Activated CD4-positive, CD25-positive, alpha-beta regulatory T cell (primary cell): ENCODE results near the gene LRRC8C.
"Not testable (repeated sequence)": the region's sequence is repeated elsewhere in the genome, so short reads cannot be mapped to it uniquely, and the experiment has no call there.

Experiments
- DNase-seq, 4 experiments: peaks; one replicate each; lab custom pipeline; 2025; lab: John Stamatoyannopoulos, UW

LRRC8C gene

DNA sequence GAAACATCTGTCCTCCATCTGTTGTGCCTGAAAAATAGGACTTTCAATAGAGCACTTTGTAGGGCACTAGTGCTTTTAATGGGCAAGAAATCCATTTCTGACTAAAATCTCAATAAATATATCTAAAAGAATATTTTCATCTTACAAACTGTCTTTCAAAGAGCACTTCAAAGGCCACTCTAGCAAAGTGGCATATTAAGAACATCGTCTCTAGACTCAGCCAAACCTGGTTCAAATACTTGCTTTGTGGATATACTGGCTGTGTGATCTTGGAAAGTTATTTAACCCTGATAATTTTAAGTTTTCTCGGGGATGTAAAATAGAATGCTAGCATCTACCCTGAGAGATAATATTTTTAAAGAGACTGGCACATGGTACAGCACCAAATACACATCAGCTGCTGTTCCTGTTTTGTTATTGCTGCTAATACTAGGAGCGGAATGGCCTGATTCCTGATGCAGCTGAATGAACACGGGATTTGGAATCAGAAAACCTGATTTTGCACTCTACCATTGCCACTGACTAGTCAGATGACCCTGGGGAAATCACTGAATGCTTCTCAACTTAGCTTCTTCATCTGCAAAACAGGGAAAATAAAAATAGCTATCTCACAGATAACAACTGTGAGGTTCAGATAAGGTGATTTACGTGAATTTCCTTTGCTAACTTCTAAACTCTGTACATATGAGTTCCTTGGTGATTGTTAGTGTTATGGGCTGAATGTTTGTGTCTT is 25.2 kb upstream of the LRRC8C start:
- no peak for DNase-seq

DNA sequence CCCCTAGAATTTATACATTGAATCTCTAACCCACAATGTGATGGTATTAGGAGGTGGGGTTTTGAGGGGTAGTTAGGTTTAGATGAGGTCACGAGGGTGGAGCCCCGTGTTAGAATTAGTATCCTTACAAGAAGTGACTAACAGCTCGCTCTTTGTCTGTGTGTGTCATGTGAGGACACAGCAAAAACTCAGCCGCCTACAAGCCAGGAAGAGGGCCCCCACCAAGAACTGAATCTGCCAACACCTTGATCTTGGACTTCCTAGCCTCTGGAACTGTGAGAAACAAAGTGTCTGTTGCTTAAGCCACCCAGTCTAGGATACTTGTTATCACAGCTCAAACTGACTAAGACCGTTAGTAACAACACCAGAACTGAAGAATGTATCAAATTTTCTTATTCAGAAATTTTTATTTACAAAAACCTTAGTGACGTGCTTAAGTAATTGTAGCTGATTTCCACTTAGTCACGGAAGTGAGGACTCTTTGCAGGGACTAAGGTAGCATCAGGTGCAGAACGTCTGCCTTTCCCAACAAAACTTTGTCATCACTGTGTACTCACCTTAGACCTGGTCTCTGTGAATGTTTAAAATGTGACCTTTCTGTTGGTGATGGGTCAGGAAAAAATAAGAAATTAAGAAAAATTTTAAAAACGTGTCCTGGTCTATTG is 24.5 kb upstream of the LRRC8C start:
- DNase-seq = peak in 3 of 4 experiments; percentile 29 to 44 (median 30)

GRCh38 chr1:89608984-89609725 is 23.8 kb upstream of the LRRC8C start:
- DNase-seq = peak in 1 of 4 experiments; percentile 14

GRCh38 chr1:89609781-89610456 is 23.0 kb upstream of the LRRC8C start:
- peak in 1 of 4 experiments; percentile 6 for DNase-seq

GRCh38 chr1:89610457-89611011 is 22.4 kb upstream of the LRRC8C start:
- DNase-seq = peak in 2 of 4 experiments; percentile 16

GRCh38 chr1:89611721-89612120 is 21.2 kb upstream of the LRRC8C start:
- DNase-seq = no peak

DNA sequence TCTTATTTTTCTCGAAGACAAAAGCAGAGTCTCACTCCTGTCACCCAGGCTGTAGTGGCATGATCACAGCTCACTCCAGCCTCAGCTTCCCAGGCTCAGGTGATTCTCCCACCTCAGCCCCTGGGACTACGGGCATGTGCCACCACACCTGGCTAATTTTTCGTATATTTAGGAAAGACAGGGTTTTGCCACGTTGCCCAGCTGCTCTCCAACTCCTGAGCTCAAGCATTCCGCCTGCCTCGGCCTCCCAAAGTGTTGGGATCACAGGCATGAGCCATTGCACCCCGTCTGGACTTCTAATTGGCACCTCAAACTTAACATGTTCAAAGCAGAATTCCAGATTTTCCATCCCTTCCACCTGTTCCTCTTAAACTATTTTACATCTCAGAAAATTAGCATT is 19.0 kb upstream of the LRRC8C start:
- DNase-seq = no peak

DNA sequence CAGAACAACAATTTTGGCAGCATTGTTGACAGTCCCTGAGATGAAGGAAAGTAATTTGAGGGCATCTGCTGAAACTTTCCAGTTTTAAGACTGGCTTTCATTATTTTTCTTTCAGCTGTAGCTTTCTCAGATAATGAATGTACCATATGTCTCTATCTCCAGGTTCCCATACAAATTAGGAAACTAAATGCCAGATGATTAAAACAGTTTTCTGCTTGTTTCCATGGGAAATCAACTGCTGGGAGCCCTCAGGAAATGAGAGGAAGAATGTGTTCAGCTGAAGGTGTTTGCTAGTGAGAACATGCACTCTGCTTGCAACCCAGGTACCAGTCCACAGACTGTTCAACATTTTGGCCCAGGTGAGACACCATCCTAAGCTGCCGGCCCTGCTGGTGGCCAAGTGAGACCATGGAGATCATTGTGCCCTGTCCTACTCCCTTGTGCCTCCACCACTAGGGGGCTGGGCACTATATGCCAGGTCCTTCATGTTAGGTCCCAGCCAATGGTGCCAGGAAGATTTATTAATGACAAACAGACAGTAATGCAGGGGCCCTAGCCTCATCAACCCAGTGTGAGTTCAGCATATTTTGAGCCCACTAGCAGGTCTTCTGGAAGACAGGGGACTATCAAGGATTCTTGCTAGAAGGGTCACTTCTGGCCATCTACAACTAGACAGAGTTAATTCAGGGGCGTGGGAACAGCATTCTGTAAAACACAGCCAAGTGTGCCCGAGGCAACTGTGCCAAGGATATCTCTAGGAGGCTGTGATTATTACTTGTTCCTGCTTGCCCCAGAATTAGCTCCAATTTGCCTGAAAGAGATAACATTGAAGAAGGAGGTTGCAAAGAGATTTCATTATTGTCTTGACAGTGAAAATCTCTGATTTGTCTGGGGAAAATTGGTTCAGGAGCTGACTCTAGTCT is 17.0 kb upstream of the LRRC8C start:
- DNase-seq = no peak

- DNase-seq = no peak
Observed at GRCh38 chr1:89616844-89617627, 15.9 kb upstream of the LRRC8C start.

- DNase-seq = no peak
Observed at GRCh38 chr1:89620664-89621063, 12.3 kb upstream of the LRRC8C start.

DNA sequence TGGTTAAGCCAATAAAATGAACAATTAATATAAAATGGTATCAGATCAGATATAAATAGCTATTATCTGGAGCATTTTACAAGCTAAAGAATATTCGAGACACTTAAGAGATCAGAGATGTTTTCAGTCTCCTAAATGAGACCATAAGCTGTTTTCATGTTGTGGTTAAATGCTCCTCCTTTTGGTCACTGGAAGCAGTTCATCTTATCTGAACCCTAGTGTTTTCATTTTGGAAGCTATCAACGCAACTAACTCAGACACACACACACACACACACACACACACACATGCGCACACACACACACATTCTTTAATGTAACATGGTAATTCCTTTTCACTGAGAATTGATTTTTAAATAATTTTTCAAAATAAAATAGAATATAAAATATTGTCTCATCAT is 10.0 kb upstream of the LRRC8C start:
- no peak for DNase-seq

DNA sequence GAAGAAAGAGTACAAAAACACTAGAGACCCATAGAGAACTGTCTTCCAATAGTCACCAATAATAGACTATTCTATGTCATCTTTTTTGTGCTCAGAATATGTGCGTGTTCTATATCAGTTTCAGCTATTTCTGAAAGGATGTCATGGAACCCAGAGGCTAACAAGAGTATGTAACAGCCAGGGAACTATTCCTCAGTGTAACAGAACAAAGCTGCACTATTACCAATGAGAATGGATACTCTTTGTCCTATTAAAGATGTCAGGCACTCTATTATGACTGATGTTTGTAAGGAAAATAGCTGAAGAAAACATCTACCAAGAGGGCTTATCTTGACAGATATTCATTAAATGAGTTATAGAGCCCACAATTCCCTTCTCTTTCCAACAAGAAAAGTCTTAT is 8.6 kb upstream of the LRRC8C start:
- no peak for DNase-seq

DNA sequence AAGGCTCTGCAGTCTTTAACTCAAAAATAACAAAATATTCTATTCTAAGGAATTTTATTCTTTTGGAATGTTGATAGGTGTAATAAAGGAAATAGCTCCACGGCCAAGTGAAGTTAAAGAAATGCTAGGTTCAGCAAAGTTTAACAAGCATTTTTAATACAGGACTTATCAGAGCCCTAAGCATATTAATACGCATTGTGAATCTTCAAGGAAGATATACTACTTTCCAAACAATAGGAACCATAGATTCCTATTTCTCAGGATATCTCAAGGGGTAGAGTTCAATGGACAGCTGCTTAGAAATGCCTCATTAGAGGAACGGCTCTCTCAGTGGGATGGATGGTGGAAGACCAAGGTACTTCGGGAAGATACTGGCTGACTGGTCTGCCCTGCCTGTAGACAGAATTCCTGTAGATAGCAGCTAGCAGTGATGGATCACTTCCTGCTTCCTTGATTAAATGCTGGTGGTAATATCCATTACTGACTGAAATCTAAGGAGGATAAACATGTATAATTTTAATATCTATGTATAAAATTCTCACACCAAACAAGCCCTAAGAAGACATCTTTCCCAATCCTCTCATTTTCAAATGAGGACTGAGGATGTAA is 8.1 kb upstream of the LRRC8C start:
- no peak for DNase-seq

- DNase-seq = no peak
Observed at GRCh38 chr1:89627596-89627962, 5.3 kb upstream of the LRRC8C start.

- no peak for DNase-seq
Observed at GRCh38 chr1:89629146-89629545, 3.8 kb upstream of the LRRC8C start.

- DNase-seq = not testable (repeated sequence)
Observed at GRCh38 chr1:89629600-89629999, 3.3 kb upstream of the LRRC8C start.

GRCh38 chr1:89630048-89630447 is 2.9 kb upstream of the LRRC8C start:
- DNase-seq = no peak

GRCh38 chr1:89631816-89632656 is 884 bp upstream of the LRRC8C start:
- DNase-seq = no peak
